ENCODE data around the gene TECPR1.

Gene TECPR1

GRCh38 chr7:98191668-98192431 is 60.2 kb downstream of the TECPR1 start:
- no peak for DNase-seq (ENCODE audit: low read depth)

GRCh38 chr7:98189559-98189958 is 62.5 kb downstream of the TECPR1 start:
- no peak for DNase-seq (ENCODE audit: low read depth)

- no peak for DNase-seq (ENCODE audit: low read depth)
Measured at GRCh38 chr7:98187138-98187502, 64.9 kb downstream of the TECPR1 start.

- no peak for DNase-seq (ENCODE audit: low read depth)
Measured at GRCh38 chr7:98186452-98187137, 65.4 kb downstream of the TECPR1 start.

- DNase-seq (ENCODE audit: low read depth), result no peak
Measured at GRCh38 chr7:98185101-98185500, 66.9 kb downstream of the TECPR1 start.

GRCh38 chr7:98180751-98181150 is 71.3 kb downstream of the TECPR1 start:
- no peak for DNase-seq (ENCODE audit: low read depth)

- no peak for DNase-seq (ENCODE audit: low read depth)
Measured at GRCh38 chr7:98178762-98179490, 73.1 kb downstream of the TECPR1 start.

- DNase-seq (ENCODE audit: low read depth), result no peak
Measured at GRCh38 chr7:98178321-98178720, 73.7 kb downstream of the TECPR1 start.

GRCh38 chr7:98177553-98177952 is 74.5 kb downstream of the TECPR1 start:
- no peak for DNase-seq (ENCODE audit: low read depth)

GRCh38 chr7:98175260-98175940 is 76.6 kb downstream of the TECPR1 start:
- no peak for DNase-seq (ENCODE audit: low read depth)

GRCh38 chr7:98174334-98175259 is 77.4 kb downstream of the TECPR1 start:
- DNase-seq (ENCODE audit: low read depth), result no peak

GRCh38 chr7:98171449-98171848 is 80.6 kb downstream of the TECPR1 start:
- DNase-seq (ENCODE audit: low read depth), result no peak

GRCh38 chr7:98170966-98171365 is 81.1 kb downstream of the TECPR1 start:
- no peak for DNase-seq (ENCODE audit: low read depth)

- DNase-seq (ENCODE audit: low read depth), result no peak
Measured at GRCh38 chr7:98168904-98169621, 83.0 kb downstream of the TECPR1 start.

GRCh38 chr7:98168181-98168903 is 83.7 kb downstream of the TECPR1 start:
- peak; percentile 27 for DNase-seq (ENCODE audit: low read depth)

GRCh38 chr7:98167653-98168052 is 84.4 kb downstream of the TECPR1 start:
- no peak for DNase-seq (ENCODE audit: low read depth)

- DNase-seq (ENCODE audit: low read depth), result no peak
Measured at GRCh38 chr7:98166668-98166970, 85.4 kb downstream of the TECPR1 start.

- DNase-seq (ENCODE audit: low read depth), result no peak
Measured at GRCh38 chr7:98165827-98166667, 86.0 kb downstream of the TECPR1 start.

All from non-pigmented ciliary epithelial cell (primary cell).